ENCODE data around the gene ADAM22.

- TF ChIP-seq CTCF (IDR thresholded peaks at IDR 0.05; ENCODE audit: poor library complexity): no peak
- no peak for TF ChIP-seq EZH2 (IDR thresholded peaks at IDR 0.05; ENCODE audit: borderline replicate concordance)
These were observed 108.1 kb downstream of the ADAM22 start for GRCh38 chr7:88042157-88042556.

Data from hepatocyte (in vitro differentiated cells).